K562 (cell line): ENCODE data around the gene COL5A1. TPM values are rescaled to one million over a fixed set of nuclear protein-coding genes. Genes with fewer than 3 reads are reported as not detected.

Experiments
- ATAC-seq: fragments of 200-7000 bp; cut with Tn5 transposase; 3 replicates; pipeline ENCODE4 v1.9.1; 2020; ENCODE audit warnings: moderate library complexity
- BruUV-seq: library from RNA; stranded (reverse); fragments of 400-500 nt; replicated peaks from 2 replicates; lab custom pipeline; 2021; lab: Mats Ljungman, UMichigan
- CTCF ChIA-PET: fragments of 300-600 bp; formaldehyde crosslinking; extraction: SDS; loops from one replicate; lab custom pipeline; 2021; ENCODE audit warnings: low intra/inter-chr PET ratio; lab: Yijun Ruan, JAX
- POLR2A ChIA-PET: fragments of 300-600, 350-650 bp; sonication (Branson Sonifier 250); formaldehyde crosslinking; extraction: SDS; loops from one replicate; lab custom pipeline; 2021; ENCODE audit warnings: antibody characterized with exemption, inconsistent platforms; lab: Yijun Ruan, JAX
- DNase-seq, 4 experiments: peaks; one replicate each; pipeline versions ENCODE4 v3.0.0 to v3.0.0-alpha.2; 2011 to 2018; ENCODE audit warnings: low spot score in 3 of 4, mixed read lengths in 3 of 4; ENCODE audit errors: extremely low read depth in 1 of 4
- FAIRE-seq: peaks from 2 replicates; lab custom pipeline; 2011; peaks lifted over from hg19 to GRCh38; lab: Jason Lieb, UNC
- H2AFZ ChIP-seq: 2 replicates; pipeline ENCODE4 v1.6.0; 2011; ENCODE audit warnings: low read depth, low read length, control low read depth, inconsistent platforms
- H3K27ac ChIP-seq: fragments of 200-600 bp; 3 replicates; pipeline ENCODE4 v1.8.0; 2011; ENCODE audit warnings: low read depth, mild to moderate bottlenecking, control low read depth, inconsistent platforms, low read length, moderate library complexity, mixed read lengths; ENCODE audit errors: extremely low read depth
- H3K27me3 ChIP-seq, 2 experiments: fragments of 300-600 bp in 1 of 2; 2 replicates in 1 of 2; 3 replicates in 1 of 2; pipeline versions ENCODE4 v1.6.0 to v1.8.0; 2011; ENCODE audit warnings: inconsistent platforms in 2 of 2, low read length in 2 of 2, mild to moderate bottlenecking in 1 of 2, mixed read lengths in 1 of 2, moderate library complexity in 1 of 2; ENCODE audit not compliant: control insufficient read depth in 2 of 2, insufficient read depth in 2 of 2
- H3K36me3 ChIP-seq: fragments of 300-600 bp; 3 replicates; pipeline ENCODE4 v1.8.0; 2011; ENCODE audit warnings: mild to moderate bottlenecking, low read length, inconsistent platforms; ENCODE audit not compliant: control insufficient read depth, insufficient read depth
- H3K4me1 ChIP-seq, 2 experiments: fragments of 200-600 bp in 1 of 2; replicated peaks in 1 of 2; 2 replicates in 1 of 2; 3 replicates in 1 of 2; pipeline versions ENCODE4 v1.5.1 to v1.8.0; 2011; ENCODE audit warnings: inconsistent platforms in 2 of 2, low read length in 2 of 2, mild to moderate bottlenecking in 1 of 2, mixed read lengths in 1 of 2, moderate library complexity in 1 of 2; ENCODE audit not compliant: control insufficient read depth in 2 of 2, insufficient read depth in 2 of 2
- H3K4me2 ChIP-seq: 2 replicates; pipeline ENCODE4 v1.6.1; 2011; ENCODE audit warnings: low read length, control low read depth, inconsistent platforms, mixed read lengths; ENCODE audit not compliant: insufficient read depth
- H3K4me3 ChIP-seq: fragments of 200-600 bp; sonication (generic), shearing (Covaris generic); 2 replicates; pipeline ENCODE4 v1.5.1; 2016; ENCODE audit warnings: control low read depth, inconsistent platforms
- H3K79me2 ChIP-seq: fragments of 200-600 bp; 3 replicates; pipeline ENCODE4 v1.8.0; 2011; ENCODE audit warnings: low read length, inconsistent platforms; ENCODE audit not compliant: control insufficient read depth, insufficient read depth
- H3K9ac ChIP-seq, 2 experiments: 2 replicates each; pipeline versions ENCODE4 v1.6.0 to v1.6.1; 2011; ENCODE audit warnings: low read depth in 2 of 2, low read length in 2 of 2, control low read depth in 1 of 2, inconsistent platforms in 1 of 2, mild to moderate bottlenecking in 1 of 2, mixed read lengths in 1 of 2; ENCODE audit not compliant: insufficient read depth in 1 of 2
- H3K9me1 ChIP-seq: one replicate; pipeline ENCODE4 v1.6.0; 2011; ENCODE audit warnings: inconsistent platforms, mild to moderate bottlenecking, low read length, moderate library complexity; ENCODE audit not compliant: control insufficient read depth, insufficient read depth
- H3K9me3 ChIP-seq: replicated peaks from 2 replicates; pipeline ENCODE4 v1.5.1; 2011; ENCODE audit warnings: low read depth, low read length, inconsistent platforms; ENCODE audit not compliant: control insufficient read depth, insufficient read depth
- H4K20me1 ChIP-seq: replicated peaks from 2 replicates; pipeline ENCODE4 v1.6.1; 2011; ENCODE audit warnings: low read length, inconsistent platforms, mixed read lengths; ENCODE audit not compliant: control insufficient read depth, insufficient read depth
- PHB2 ChIP-seq: fragments of 450-650 bp; IDR thresholded peaks from 2 replicates; pipeline ENCODE4 v1.6.1; 2017; ENCODE audit warnings: low read depth
- STAG1 ChIP-seq: sonication (generic); formaldehyde crosslinking; IDR thresholded peaks from 2 replicates; pipeline ENCODE4 v1.5.0; 2020; ENCODE audit warnings: missing genetic modification reagents, borderline replicate concordance
- STAT5B ChIP-seq: fragments of 250-450 bp; sonication (Bioruptor Pico); IDR thresholded peaks from 2 replicates; pipeline ENCODE4 v1.8.0; 2021; ENCODE audit warnings: mild to moderate bottlenecking, inconsistent platforms
- WGBS: fragments of 100-300 bp; shearing (Covaris generic); methylation state at CpG from one replicate; pipeline ENCODE4 v1.1.6; 2016; ENCODE audit warnings: low coverage, mixed read lengths; ENCODE audit not compliant: insufficient coverage; ENCODE audit errors: missing lambda C conversion rate; 5-methylcytosine and 5-hydroxymethylcytosine counted together
- in situ Hi-C: fragments of 300-500 bp; cut with MboI; formaldehyde crosslinking; loops from 4 replicates; pipeline ENCODE4 v1.15.0; 2018; ENCODE audit warnings: inconsistent platforms, mixed read lengths
- intact Hi-C: fragments of 100-400 bp; cut with micrococcal nuclease; formaldehyde crosslinking; loops from 2 replicates; pipeline ENCODE4 v1.14.2; 2022
- polyA plus RNA-seq, 8 experiments: library from polyadenylated mRNA; depleted of rRNA in 4 of 8; stranded (reverse) in 5 of 8; unstranded in 3 of 8; fragments of >200 nt; fragmentation: Nextera tagmentation in 2 of 8; fragmentation: Illumina TruSeq in 1 of 8; extraction: Ambion mirVana in 2 of 8; extraction: Trizol in 1 of 8; gene quantifications; 2 replicates each; pipeline versions ENCODE4 v1.2.1 to v1.2.3, GENCODE V29; 2011 to 2014; ENCODE audit warnings: inconsistent platforms in 1 of 8, missing spikeins in 1 of 8
- total RNA-seq, 7 experiments: library from RNA; depleted of rRNA in 6 of 7; stranded (reverse); fragments of >200 nt in 6 of 7; fragmentation: Illumina TruSeq in 2 of 7; extraction: Trizol in 2 of 7; gene quantifications; 2 replicates each; pipeline versions ENCODE4 v1.2.1 to v1.2.3, GENCODE V29; 2011 to 2021; ENCODE audit warnings: low replicate concordance in 1 of 7
- TF ChIP-seq, protein P1 (sequence below): fragments of 250-450 bp; sonication (Bioruptor Pico); IDR thresholded peaks from 2 replicates; pipeline ENCODE4 v1.6.1; 2021; ENCODE audit warnings: mild to moderate bottlenecking

COL5A1 gene
- total and polyA plus RNA-seq, 9 of the 15 experiments (the other 6 are each of a cell fraction or from before 2014, with no cell fraction given): under 0.01 to 0.13 (median 0.04) TPM; not detected in 6

DNA sequence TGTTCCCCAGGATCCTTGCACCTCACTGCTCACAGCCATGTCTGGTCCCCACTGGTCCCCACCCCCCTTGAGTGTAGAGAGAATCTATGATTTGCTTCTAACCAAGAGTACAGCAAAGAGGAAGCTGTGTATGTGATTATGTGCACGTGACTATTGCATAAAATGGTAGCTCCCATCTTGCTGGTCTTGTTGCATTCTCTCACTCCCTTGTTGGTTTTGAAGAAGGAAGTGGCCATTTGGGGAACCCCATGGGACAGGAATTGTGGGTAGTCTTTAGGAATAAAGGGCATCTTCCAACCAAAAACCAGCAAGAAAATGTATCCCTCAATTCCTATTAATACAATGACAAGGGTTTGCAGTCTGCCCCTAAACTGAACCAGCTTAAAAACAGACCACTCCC, 233.8 kb downstream of the COL5A1 start (continued):
- TF ChIP-seq, protein P1, sequence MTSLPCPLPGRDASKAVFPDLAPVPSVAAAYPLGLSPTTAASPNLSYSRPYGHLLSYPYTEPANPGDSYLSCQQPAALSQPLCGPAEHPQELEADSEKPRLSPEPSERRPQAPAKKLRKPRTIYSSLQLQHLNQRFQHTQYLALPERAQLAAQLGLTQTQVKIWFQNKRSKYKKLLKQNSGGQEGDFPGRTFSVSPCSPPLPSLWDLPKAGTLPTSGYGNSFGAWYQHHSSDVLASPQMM (CRISPR knock-in tag): no peak
- TF ChIP-seq PHB2 (no peak), STAT5B (CRISPR knock-in tag) (no peak)

DNA sequence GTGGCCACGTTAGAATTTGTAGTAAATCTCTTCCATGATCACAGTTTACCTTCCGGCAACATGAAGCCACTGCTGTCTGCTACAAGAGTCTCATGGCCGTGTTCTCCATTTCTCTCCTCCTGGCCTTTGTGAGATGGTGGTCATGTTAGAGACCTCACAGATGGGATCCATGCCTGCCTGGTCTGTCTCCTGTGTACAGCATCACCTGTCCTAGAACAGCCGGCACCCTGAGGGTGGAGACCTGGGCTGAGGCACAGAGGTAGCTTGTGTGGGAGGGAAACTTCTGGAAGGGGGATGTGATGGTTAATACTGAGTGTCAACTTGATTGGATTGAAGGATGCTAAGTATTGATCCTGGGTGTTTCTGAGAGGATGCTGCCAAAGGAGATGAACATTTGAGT, 235.9 kb downstream of the COL5A1 start:
- WGBS: 3% methylated on average over 4 of the region's 4 CpGs
- CTCF ChIA-PET: no interaction called here
- no peak for FAIRE-seq

More for the DNA sequence above, 235.9 kb downstream of the COL5A1 start:
- H3K4me2 ChIP-seq: no peak overlapping the region
- H3K27ac ChIP-seq: no peak overlapping the region
- no peak overlapping the region for H3K4me3 ChIP-seq
- no peak for ATAC-seq
- no peaks in the 10 kb centered on the region for H3K36me3 ChIP-seq
- no peaks in the 10 kb centered on the region for H3K79me2 ChIP-seq
- no peak overlapping the region for H3K9ac ChIP-seq
- TF ChIP-seq STAG1 (CRISPR knock-in tag): no peak
- TF ChIP-seq, all 486 proteins: peak for 0
- no TSS peak for BruUV-seq
- POLR2A ChIA-PET: no interaction called here
- no peak for DNase-seq
- Histone ChIP-seq H2AFZ (no peak overlapping the region), H3K27me3 (peaks cover 0 to 27% of the 10 kb centered on the region in 2 experiments; a peak in 3 of 5 replicates), H3K4me1 (no peaks in the 10 kb centered on the region), H3K9me1 (no peaks in the 10 kb centered on the region), H3K9me3 (no peaks in the 10 kb centered on the region), H4K20me1 (0 out of 2 replicates have a peak, but pooled peaks cover 4% of the 10 kb centered on the region)
- in situ Hi-C loops: no loop called here
- intact Hi-C loops: no loop called here
